Mesothelial cell of epicardium (in vitro differentiated cells): ENCODE measurements around the gene RASGRP4. TPM values are rescaled to one million over a fixed set of nuclear protein-coding genes. Genes with fewer than 3 reads are reported as not detected.

Experiments
- DNase-seq, 2 experiments: peaks; one replicate each; pipeline ENCODE4 v3.0.0; 2021; ENCODE audit warnings: low spot score in 2 of 2; ENCODE audit not compliant: unreplicated experiment in 2 of 2
- H3K27ac Mint-ChIP-seq: 2 replicates; pipeline ENCODE4 v1.8.0; 2021; ENCODE audit warnings: mixed read lengths
- H3K27me3 Mint-ChIP-seq: 2 replicates; pipeline ENCODE4 v1.8.0; 2021; ENCODE audit warnings: low read depth, mixed read lengths
- H3K36me3 Mint-ChIP-seq: 2 replicates; pipeline ENCODE4 v1.8.0; 2021; ENCODE audit warnings: mixed read lengths
- H3K4me1 Mint-ChIP-seq: 2 replicates; pipeline ENCODE4 v1.8.0; 2021; ENCODE audit warnings: mixed read lengths
- H3K4me3 Mint-ChIP-seq: 2 replicates; pipeline ENCODE4 v1.8.0; 2021; ENCODE audit warnings: mild to moderate bottlenecking, moderate library complexity, mixed read lengths
- H3K9me3 Mint-ChIP-seq: 2 replicates; pipeline ENCODE4 v1.8.0; 2021; ENCODE audit warnings: mixed read lengths
- total RNA-seq: library from RNA; stranded (reverse); gene quantifications from 3 replicates; pipeline ENCODE4 v1.2.1, GENCODE V29; 2021
- TF ChIP-seq, protein P1 (sequence below): fragments of 200-600 bp; sonication (generic); IDR thresholded peaks from one replicate; pipeline ENCODE4 v1.5.0; 2021; ENCODE audit warnings: antibody characterized with exemption; ENCODE audit not compliant: unreplicated experiment

RASGRP4 gene
- total RNA-seq, 1 donor from 2014 or later = 1.2 TPM

DNA sequence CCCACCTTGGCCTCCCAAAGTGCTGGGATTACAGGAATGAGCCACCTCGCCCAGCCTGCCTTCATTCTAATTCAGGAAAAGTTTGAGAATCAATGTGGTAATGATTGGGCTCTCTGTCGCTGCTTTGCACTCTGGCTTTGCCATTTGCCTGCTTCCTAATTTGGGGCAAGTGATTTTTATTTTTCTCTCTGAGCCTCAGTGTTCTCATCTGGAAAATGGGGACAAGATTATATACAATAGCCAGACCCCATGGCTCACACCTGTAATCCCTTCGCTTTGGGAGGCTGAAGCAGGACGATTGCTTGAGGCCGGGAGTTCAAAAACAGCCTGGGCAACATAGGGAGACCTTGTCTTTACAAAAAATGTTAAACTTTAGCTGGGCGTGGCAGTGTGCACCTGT is 11.3 kb upstream of the RASGRP4 start:
- TF ChIP-seq, protein P1, sequence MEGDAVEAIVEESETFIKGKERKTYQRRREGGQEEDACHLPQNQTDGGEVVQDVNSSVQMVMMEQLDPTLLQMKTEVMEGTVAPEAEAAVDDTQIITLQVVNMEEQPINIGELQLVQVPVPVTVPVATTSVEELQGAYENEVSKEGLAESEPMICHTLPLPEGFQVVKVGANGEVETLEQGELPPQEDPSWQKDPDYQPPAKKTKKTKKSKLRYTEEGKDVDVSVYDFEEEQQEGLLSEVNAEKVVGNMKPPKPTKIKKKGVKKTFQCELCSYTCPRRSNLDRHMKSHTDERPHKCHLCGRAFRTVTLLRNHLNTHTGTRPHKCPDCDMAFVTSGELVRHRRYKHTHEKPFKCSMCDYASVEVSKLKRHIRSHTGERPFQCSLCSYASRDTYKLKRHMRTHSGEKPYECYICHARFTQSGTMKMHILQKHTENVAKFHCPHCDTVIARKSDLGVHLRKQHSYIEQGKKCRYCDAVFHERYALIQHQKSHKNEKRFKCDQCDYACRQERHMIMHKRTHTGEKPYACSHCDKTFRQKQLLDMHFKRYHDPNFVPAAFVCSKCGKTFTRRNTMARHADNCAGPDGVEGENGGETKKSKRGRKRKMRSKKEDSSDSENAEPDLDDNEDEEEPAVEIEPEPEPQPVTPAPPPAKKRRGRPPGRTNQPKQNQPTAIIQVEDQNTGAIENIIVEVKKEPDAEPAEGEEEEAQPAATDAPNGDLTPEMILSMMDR = no peak
- H3K4me3 Mint-ChIP-seq = no peak overlapping the region
- H3K4me1 Mint-ChIP-seq = peaks cover 8% of the 10 kb centered on the region
- no peak overlapping the region for H3K27ac Mint-ChIP-seq
- no peaks in the 10 kb centered on the region for H3K36me3 Mint-ChIP-seq
- no peaks in the 10 kb centered on the region for H3K9me3 Mint-ChIP-seq
- H3K27me3 Mint-ChIP-seq = peaks cover 22% of the 10 kb centered on the region
- DNase-seq = no peak

DNA sequence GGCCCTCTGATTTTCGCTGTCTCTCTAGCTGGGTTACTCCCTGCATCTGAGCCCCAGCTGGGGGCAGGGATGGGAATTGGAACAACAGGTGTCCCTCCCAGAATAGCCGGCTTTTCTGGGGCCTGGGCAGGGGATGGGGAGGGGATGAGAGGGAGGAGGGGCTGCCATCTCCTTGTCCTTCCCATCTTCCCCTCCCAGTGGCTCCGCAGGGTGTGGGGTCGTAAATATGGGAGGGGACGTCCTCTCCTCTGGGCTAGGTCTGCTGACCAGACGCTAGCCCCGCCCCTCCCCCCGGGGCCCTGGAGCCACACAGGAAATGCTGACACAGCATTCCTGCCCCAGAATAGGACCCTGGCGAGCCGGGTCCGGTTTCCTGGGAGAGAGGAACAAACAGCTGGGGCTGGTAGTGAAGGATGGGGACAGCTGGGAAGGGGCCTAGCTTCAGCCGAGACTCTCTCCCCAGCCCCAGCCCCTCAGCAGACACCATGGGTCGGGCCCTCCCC is 8.6 kb upstream of the RASGRP4 start:
- H3K27me3 Mint-ChIP-seq = peaks cover 28% of the 10 kb centered on the region
- TF ChIP-seq, protein P1 = no peak
- H3K4me3 Mint-ChIP-seq = no peak overlapping the region
- H3K9me3 Mint-ChIP-seq = no peaks in the 10 kb centered on the region
- no peak for DNase-seq
- peaks cover 8% of the 10 kb centered on the region for H3K4me1 Mint-ChIP-seq
- no peaks in the 10 kb centered on the region for H3K36me3 Mint-ChIP-seq
- H3K27ac Mint-ChIP-seq = no peak overlapping the region

DNA sequence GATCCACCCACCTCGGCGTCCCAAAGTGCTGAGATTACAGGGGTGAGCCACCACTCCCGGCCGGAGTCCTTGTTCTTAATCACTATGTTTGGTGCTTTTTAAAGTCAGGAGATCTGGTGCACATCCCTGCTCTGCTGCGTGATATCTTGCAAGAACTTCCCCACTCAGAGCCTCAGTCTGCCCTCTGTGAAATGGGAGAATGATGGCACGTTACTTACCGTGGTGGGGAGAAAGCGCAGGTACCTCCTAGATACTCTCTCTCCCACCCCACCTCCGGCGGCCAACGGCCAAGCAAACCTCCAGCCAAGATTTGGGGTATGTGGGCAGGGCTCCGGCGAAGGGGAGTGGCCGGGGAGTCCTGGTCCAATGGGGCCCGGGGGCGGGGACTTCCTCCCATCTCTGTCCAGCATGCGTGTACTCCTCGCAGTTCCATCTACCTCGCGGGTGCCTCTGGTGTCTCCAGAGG is 7.3 kb upstream of the RASGRP4 start, which contains the start of gene RYR1:
TSS of gene RYR1 (plus strand) at position 424 of the 466 bp plus-strand sequence. CDS start 139 bp downstream, outside the sequence.
- Mint-ChIP-seq H3K27me3 (peaks cover 31% of the 10 kb centered on the region), H3K9me3 (no peaks in the 10 kb centered on the region), H3K36me3 (no peaks in the 10 kb centered on the region), H3K4me1 (peaks cover 8% of the 10 kb centered on the region), H3K27ac (no peak within 1 kb of the TSS), H3K4me3 (no peak within 1 kb of the TSS)
- no peak for DNase-seq
- TF ChIP-seq, protein P1 = no peak

DNA sequence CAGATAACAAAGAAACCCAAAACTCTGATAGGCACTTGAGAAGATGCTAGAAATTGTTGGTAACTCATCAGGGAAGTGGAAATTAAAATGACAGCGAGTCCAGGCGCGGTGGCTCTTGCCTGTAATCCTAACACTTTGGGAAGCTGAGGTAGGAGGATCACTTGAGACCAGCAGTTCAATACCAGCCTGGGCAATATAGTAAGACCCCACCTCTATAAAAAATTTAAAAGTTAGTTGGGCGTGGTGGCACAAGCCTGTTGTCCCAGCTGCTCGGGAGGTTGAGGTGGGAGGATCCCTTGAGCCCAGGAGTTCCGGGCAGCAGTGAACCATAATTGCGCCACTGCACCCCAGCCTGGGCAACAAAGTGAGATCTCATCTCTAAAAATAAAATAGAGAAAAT is 4.9 kb upstream of the RASGRP4 start:
- no peak for DNase-seq
- peaks cover 36% of the 10 kb centered on the region for H3K27me3 Mint-ChIP-seq
- H3K27ac Mint-ChIP-seq = no peak overlapping the region
- H3K36me3 Mint-ChIP-seq = no peaks in the 10 kb centered on the region
- H3K4me3 Mint-ChIP-seq = no peak overlapping the region
- TF ChIP-seq, protein P1 = no peak
- H3K4me1 Mint-ChIP-seq = peaks cover 12% of the 10 kb centered on the region
- no peaks in the 10 kb centered on the region for H3K9me3 Mint-ChIP-seq

DNA sequence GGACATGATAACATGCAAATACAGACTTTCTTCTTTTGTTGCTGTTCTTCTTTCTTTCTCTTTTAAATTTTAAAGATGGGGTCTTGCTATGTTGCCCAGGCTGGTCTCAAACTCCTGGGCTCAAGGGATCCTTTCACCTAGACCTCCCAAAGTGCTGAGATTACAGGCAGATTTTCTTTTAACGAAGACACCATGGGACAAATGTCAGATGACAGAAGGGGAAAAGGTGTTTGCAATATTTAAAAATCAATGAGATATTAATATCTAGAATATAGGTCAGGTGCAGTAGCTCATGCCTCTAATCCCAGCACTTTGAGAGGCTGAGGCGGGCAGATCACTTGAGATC is 3.8 kb upstream of the RASGRP4 start:
- H3K4me1 Mint-ChIP-seq = peaks cover 14% of the 10 kb centered on the region

More for the DNA sequence above, 3.8 kb upstream of the RASGRP4 start:
- no peak for DNase-seq
- Mint-ChIP-seq H3K27me3 (peaks cover 32% of the 10 kb centered on the region), H3K36me3 (no peaks in the 10 kb centered on the region), H3K27ac (no peak overlapping the region), H3K4me3 (no peak overlapping the region), H3K9me3 (no peaks in the 10 kb centered on the region)
- TF ChIP-seq, protein P1 = no peak
